COLO829 (cell line): Measurements from ENCODE around the gene BSDC1.
"Not testable (repeated sequence)": the region's sequence is repeated elsewhere in the genome, so short reads cannot be mapped to it uniquely, and the experiment has no call there.

Experiments used
- DNase-seq: peaks from one replicate; pipeline ENCODE4 v3.0.0; 2012; ENCODE audit warnings: low spot score

Gene BSDC1

DNA sequence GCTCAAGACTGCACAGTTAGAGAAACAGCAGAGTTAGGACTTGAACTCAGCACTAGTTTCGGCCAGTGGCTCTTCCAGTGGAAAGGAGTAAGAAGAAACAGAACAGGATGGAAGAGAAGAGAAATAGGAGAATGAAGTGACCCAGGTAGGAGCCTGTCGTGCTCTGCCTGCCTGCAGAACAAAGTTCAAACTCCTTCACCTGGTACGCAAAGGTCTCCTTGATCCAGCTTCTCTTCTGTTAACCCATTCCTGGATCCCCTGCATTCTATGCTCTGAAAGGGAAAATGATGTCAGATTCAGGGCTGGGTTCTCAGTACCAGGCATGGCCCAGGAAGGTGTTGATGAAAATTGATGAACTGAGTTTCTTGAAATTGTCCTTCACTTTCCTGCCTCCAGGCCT, 35.8 kb downstream of the BSDC1 start:
- DNase-seq: no peak

DNA sequence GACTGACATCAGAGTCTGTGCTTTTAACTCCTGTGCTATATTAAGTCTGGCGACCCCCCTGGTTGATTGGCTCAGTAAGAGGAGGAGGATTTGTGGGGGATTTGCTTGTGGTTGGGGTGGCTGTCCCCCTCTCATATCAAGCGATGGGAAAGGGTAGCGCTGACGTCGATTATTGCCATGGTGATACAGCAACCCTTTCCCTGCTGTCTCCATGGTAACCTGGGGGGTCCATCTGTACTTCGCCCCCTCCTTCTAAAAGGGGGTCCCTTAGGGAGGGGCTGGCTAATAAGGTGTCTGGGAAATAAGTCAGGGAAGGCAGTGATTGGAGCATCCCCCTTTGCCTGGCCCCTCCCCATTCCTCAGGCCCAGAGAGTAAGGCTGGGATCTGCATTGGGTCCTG, 36.6 kb downstream of the BSDC1 start:
- no peak for DNase-seq

GRCh38 chr1:32356478-32356877, 37.8 kb downstream of the BSDC1 start:
- no peak for DNase-seq

DNA sequence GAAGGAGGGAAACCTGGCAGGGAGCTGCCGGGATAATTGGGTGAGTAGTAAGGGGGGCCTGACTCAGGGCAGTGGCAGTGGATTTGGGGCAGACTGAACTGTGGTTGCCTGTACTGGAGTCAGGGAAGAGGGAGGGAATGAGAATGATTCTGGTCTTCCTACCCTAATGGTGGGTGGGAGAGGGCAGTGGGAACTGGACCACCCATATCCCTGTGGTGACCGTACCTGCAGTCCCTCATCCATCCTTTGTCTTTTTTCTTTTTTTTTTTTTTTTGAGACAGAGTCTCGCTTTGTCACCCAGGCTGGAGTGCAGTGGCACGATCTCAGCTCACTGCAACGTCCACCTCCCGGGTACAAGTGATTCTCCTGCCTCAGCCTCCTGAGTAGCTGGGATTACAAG, 38.5 kb downstream of the BSDC1 start:
- not testable (repeated sequence) for DNase-seq

DNA sequence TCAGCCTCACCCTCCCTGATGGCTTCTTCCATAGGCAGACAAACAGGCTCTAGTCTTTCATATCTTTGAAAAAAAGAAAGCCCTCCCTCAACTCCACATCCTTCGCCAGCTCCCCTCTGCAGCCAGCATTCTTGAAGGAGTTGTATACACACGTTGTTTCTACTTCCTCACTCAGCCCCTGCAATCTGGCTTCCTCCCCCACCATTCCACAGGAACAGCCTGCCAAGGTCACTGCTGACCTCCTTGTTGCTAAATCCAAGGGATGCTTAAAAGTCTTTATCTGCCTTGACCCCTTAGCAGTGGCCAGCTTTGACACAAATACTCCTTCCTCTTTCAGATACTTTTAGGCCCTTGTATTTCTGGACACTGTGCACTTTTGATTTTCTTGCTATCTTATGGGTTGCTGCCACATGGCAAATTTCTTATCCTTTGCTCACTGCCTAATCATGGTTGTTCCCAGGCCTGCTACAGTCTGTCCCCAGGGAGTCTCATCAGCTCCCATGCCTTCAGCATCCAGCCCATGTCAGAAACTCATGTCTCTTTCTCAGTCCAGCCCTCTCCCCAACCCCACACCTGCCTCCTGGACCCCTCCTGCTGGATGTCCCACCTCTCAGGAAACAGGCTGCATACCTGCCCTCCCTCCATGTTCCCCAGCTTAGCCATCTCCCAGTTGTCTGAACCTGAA, 40.2 kb downstream of the BSDC1 start:
- DNase-seq: no peak

DNA sequence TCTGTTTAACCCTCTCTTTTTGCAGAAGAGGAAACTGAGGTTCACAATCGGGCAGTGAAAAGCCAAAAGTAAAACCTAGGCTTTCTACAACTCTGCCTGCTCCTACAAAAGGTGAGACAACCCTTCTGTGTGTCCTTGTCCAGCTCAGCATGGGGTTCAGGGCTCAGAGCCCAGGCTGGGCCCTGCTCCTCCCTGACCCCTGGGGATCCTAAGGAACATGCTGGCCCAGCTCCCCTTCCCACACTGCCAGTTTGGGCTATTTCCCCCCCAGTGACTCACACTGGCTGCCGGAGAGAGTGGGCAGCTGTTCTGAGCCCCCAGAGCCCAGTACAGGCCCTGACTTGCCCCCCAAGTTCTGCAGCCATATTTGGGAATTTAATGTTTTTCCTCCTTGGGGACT, 40.8 kb downstream of the BSDC1 start:
- no peak for DNase-seq

GRCh38 chr1:32352831-32353383, 41.3 kb downstream of the BSDC1 start:
- DNase-seq: no peak

GRCh38 chr1:32352239-32352745, 41.9 kb downstream of the BSDC1 start:
- DNase-seq: no peak

- DNase-seq: peak; percentile 89
Measured at GRCh38 chr1:32351399-32352238, 42.6 kb downstream of the BSDC1 start.

GRCh38 chr1:32350785-32351398, 43.3 kb downstream of the BSDC1 start:
- peak; percentile 64 for DNase-seq

DNA sequence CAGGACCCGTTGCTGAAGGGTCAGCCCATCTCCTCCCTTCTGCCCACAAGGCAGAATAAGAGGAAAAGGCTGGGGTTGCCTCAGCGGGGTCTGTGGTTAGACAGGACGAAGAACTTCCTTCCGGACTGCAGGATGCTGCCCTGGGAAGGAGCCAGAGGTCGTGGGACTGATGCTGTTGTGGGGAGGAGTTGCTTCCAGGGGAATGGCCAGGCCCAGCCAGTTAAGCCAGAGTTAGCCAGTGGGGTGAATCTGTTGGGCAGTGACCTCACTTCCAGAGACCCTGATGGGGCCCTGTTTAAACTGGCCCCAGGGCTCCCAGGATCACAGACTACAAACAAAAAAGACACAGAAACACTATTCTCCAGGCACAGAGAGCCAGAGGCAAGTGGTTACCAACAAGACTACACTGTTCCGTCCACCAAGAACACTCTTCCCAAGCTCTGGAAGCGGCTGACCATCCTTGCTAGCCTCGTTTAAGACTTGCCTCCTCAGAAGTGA, 45.0 kb downstream of the BSDC1 start:
- DNase-seq: no peak

- no peak for DNase-seq
Measured at GRCh38 chr1:32346532-32347157, 47.6 kb downstream of the BSDC1 start.

- no peak for DNase-seq
Measured at GRCh38 chr1:32345289-32345827, 48.9 kb downstream of the BSDC1 start.

DNA sequence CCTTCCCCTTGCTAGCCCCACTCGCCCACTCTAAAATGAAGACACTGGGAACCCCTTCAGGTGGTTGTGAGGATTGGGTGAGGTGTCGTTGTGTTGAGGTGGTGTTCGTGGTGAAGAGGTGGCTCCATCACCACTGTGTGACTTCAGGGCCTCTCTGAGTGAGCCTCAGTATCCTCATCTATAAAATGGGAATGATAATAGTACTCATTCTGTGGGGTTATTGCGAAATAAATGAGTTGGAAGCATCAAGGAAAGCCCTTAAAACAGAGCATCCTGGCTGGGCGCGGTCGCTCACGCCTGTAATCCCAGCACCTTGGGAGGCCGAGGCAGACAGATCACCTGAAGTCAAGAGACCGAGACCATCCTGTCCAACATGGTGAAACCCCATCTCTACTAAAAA, 51.5 kb downstream of the BSDC1 start:
- no peak for DNase-seq

DNA sequence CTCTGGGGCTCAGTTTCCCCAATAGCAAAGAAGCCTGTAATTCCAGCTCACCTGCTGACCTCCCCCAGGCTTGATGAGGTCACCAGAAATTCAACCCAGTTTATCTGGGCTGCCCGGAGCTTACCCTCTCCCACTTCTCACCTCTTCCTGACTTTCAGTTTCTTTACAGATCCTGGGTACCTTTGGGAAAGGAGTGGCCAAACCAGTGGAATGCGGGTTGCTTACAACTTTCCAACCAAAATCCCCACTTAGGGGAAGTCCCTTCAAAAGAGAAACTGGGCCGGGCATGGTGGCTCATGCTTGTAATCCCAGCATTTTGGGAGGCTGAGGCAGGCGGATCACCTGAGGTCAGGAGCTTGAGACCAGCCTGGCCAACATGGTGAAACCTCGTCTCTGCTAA, 52.3 kb downstream of the BSDC1 start:
- DNase-seq: no peak

GRCh38 chr1:32341186-32341757, 53.0 kb downstream of the BSDC1 start:
- DNase-seq: no peak

- DNase-seq: no peak
Measured at GRCh38 chr1:32339363-32339978, 54.8 kb downstream of the BSDC1 start.

DNA sequence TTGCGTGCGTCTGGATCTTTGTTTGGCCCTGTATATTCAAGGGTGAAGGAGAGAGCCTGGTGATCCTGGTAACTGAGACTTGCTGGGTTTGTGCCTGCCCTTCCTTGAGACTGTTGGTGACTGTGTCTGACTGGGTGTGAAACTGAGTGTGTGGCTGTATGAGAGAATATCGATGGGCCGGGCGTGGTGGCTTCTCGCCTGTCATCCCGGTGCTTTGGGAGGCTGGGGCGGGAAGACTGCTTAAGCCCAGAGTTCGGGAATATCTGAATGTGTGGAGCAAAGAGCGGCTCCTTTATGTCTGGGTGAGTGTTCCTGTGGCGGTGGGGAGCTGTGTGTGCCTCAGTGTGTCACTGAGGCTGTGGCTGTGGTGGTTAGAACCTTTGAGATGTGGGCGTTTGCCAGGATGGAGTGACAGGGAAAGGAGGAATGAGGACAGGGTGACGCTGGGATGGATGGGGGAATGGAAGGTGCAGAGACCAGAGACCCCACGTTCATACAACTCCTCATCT, 55.5 kb downstream of the BSDC1 start:
- DNase-seq: no peak

- peak; percentile 79 for DNase-seq
Measured at GRCh38 chr1:32337855-32338636, 56.2 kb downstream of the BSDC1 start.
